Skeletal muscle tissue (tissue), 4 donors: ENCODE measurements around the gene TSC22D4. TPM values are rescaled to one million over a fixed set of nuclear protein-coding genes. Genes with fewer than 3 reads are reported as not detected.

Experiments
- H3K27ac ChIP-seq: one replicate; pipeline ENCODE4 v1.7.0; 2013; ENCODE audit warnings: mild to moderate bottlenecking, low read depth, low read length, inconsistent platforms
- H3K27me3 ChIP-seq, 3 donors: one replicate each; pipeline ENCODE4 v1.7.0; 2013; ENCODE audit warnings: low read length in 3 of 3; ENCODE audit not compliant: control insufficient read depth in 3 of 3, insufficient read depth in 3 of 3
- H3K36me3 ChIP-seq, 3 donors: one replicate each; pipeline ENCODE4 v1.7.0; 2013; ENCODE audit warnings: low read length in 3 of 3; ENCODE audit not compliant: control insufficient read depth in 3 of 3, insufficient read depth in 3 of 3
- H3K4me1 ChIP-seq, 3 donors: one replicate each; pipeline ENCODE4 v1.7.0; 2013; ENCODE audit warnings: low read length in 3 of 3, mild to moderate bottlenecking in 3 of 3; ENCODE audit not compliant: control insufficient read depth in 3 of 3, insufficient read depth in 3 of 3
- H3K4me3 ChIP-seq, 3 donors: one replicate each; pipeline ENCODE4 v1.7.0; 2013; ENCODE audit warnings: low read length in 3 of 3
- H3K9ac ChIP-seq, 3 donors: one replicate each; pipeline ENCODE4 v1.7.0; 2013; ENCODE audit warnings: low read length in 3 of 3, mild to moderate bottlenecking in 3 of 3, moderate library complexity in 2 of 3, low read depth in 1 of 3
- H3K9me3 ChIP-seq, 3 donors: one replicate each; pipeline ENCODE4 v1.7.0; 2013; ENCODE audit warnings: low read length in 3 of 3; ENCODE audit not compliant: control insufficient read depth in 3 of 3
- total RNA-seq: library from RNA; depleted of rRNA; stranded (reverse); fragments of >200 nt; gene quantifications from one replicate; pipeline ENCODE4 v1.2.3, GENCODE V29; 2014
- donor health status: Osteomylitis.

Gene TSC22D4
- total RNA-seq, 1 donor from 2014 or later, result 13.6 TPM

DNA sequence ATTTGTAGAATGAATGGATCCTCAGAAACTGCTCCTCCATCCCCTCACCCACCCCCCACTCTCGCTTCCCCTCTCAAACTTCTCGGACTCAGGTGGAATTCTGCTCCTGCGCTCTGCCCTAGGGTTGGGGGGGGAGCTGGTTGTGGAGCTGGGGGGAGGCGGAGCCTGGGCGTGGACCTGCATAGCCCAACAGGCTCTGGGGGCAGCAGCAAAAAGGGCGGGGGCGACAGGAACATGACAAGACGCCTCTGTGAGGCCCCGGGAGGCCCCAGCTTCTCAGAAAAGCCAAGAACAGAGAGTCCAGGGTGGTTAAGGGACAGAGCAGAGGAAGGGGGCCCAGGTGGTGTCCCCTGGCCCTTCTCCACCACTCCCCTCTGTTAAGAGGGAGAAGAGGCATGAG lies 3.5 kb downstream of the TSC22D4 start:
- Histone ChIP-seq H3K27ac (no peak overlapping the region), H3K9ac (peak overlapping the region in 1 of 3 donors; percentile 40), H3K4me3 (no peak overlapping the region), H3K36me3 (peaks cover 10 to 13% (median 11%) of the 10 kb centered on the region in 3 donors), H3K9me3 (no peaks in the 10 kb centered on the region), H3K27me3 (no peaks in the 10 kb centered on the region), H3K4me1 (peaks cover 24 to 27% (median 25%) of the 10 kb centered on the region in 3 donors)

DNA sequence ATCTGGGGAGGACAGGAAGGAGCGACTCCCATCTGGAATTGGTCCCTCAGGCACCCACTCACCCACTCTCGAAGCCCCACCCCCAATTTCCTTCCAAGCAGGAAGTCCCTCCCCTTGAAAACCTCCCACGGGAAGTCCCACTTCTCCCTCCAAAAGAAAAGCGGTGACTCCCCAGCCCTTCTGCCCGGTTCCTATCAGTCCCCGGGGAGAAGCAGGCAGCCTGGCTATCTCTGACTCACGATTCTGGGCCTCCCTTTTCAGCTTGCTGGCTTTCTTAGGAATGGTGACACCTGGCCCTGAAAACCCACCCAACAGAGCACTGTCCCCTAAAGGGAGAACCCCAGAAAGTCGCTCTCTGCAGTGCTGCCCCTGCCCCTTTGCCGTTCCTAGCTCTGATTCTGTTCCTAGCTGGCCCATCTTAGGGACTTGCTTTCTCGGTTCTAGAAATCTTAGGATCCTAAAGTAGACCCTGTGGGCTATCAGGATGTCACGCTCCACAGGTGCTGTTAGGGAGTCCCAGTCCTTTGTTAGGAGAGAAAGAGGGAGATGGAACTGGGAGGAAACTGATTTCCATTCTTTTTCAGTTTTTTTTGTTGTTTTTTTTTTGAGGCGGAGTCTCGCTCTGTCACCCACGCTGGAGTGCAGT lies 6.0 kb downstream of the TSC22D4 start:
- H3K4me3 ChIP-seq, result no peak overlapping the region

DNA sequence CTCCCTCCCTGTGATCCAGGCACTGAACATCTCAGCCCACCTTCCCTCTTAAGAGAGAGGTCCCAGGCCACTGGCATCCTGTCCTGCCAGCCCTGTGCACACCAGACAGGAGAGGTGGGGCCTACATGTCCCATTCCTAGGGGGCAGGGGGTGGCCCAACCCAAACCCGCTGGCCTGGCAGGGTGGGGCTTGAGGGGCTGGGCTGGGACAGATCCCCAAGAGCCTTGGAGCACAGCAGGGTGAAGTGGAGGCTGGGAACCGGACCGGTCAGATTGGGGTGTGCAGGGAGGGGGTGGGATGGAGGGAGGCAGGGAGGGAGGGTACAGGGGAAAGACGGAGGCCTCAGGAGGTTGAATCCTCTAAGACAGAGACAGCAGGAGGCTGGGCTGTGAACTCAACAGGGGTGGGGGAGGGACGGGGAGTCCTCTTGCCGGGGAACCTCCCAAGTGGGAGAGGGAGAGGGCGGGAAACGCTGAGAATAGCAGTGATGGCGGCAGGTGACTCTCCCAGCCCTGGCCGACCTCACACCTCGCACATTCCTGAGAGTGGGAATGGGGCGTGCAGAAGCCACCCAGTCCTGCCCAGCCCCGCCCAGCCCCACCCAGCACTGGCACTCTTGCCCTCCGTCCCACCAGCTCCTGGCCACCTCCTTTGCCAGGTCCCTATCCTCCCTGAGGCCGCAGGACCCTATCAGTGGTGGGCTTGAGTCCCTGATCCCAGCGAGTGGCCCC lies 6.7 kb downstream of the TSC22D4 start:
- H3K27me3 ChIP-seq, result no peaks in the 10 kb centered on the region
- no peak overlapping the region for H3K27ac ChIP-seq
- peaks cover 10 to 13% (median 13%) of the 10 kb centered on the region in 3 donors for H3K36me3 ChIP-seq
- peaks cover 17 to 25% (median 25%) of the 10 kb centered on the region in 3 donors for H3K4me1 ChIP-seq
- H3K4me3 ChIP-seq, result no peak overlapping the region
- no peaks in the 10 kb centered on the region for H3K9me3 ChIP-seq
- H3K9ac ChIP-seq, result no peak overlapping the region

More for the DNA sequence above, 6.0 kb downstream of the TSC22D4 start:
- Histone ChIP-seq H3K9ac (peak overlapping the region in 1 of 3 donors; percentile 8), H3K27me3 (no peaks in the 10 kb centered on the region), H3K36me3 (peaks cover 10 to 13% (median 11%) of the 10 kb centered on the region in 3 donors), H3K9me3 (no peaks in the 10 kb centered on the region), H3K4me1 (peaks cover 20 to 29% (median 27%) of the 10 kb centered on the region in 3 donors), H3K27ac (no peak overlapping the region)

DNA sequence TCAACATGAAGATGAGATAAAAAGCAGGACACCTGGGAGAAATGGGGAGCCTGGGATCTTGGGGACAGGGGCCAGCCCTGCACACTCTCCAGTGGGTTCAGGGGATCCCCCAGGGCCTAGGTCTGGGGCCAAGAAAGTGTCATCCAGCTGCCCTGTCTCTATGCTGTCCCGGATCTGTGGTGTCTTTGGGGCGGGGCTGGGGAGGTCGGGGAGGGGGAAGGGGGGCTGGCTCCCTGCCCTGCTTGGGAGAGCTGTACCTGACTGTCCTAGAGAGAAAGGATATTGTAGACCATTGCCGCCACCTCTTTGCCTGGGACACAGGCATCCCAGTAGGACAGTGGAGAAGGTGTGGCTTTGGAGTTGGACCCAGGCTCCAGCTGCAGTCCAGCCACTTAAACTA lies 8.0 kb downstream of the TSC22D4 start:
- Histone ChIP-seq H3K27ac (no peak overlapping the region), H3K4me3 (no peak overlapping the region), H3K4me1 (peaks cover 6 to 14% (median 13%) of the 10 kb centered on the region in 3 donors), H3K36me3 (peaks cover 7 to 11% (median 10%) of the 10 kb centered on the region in 3 donors), H3K9ac (no peak overlapping the region), H3K27me3 (no peaks in the 10 kb centered on the region), H3K9me3 (no peaks in the 10 kb centered on the region)

DNA sequence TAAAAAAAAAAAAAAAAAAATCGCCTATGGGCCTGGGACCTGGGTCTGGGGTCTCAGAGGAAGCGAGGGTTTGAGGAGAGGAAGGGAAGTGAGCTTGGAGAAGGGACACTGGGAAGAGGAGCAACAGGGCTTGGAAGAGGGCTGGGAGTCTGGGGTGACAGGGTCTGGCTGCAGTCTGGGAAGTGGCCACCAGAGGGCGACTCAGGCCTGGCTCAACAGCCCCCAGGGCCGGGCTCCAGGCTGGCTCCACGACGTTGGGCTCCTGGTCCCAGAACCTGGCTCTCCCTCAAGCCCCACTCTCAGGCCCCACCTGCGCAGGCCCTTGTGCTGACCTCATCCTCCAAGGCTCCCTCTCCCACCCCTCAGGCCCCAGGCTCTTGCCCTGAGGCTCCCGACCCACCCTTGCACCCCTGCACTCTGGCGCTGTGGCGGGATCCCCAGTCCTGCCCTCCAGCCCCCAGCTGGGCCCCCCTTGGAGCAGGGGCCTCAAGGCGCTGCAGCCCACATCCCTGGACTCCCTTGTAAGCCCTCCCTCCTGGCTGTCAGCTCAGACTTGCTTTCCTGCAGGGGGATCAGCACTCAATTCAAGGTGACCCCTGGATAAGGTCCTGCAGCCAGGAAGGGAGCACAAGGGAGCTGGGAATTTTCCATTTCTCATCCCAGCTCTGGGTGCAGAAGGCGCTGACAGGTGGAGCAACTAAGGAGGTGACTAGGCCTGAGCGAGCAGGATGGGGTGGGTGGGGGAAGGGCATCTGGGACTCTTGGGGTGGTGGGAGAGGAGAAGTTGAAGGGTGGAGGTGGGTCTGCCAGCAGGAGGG lies 9.6 kb downstream of the TSC22D4 start:
- H3K27ac ChIP-seq, result no peak overlapping the region
- H3K36me3 ChIP-seq, result peaks cover 7 to 14% (median 9%) of the 10 kb centered on the region in 3 donors
- no peaks in the 10 kb centered on the region for H3K9me3 ChIP-seq
- H3K27me3 ChIP-seq, result no peaks in the 10 kb centered on the region
- H3K4me3 ChIP-seq, result no peak overlapping the region
- H3K9ac ChIP-seq, result peak overlapping the region in 1 of 3 donors; percentile 60
- H3K4me1 ChIP-seq, result peaks cover 7 to 16% (median 15%) of the 10 kb centered on the region in 3 donors

DNA sequence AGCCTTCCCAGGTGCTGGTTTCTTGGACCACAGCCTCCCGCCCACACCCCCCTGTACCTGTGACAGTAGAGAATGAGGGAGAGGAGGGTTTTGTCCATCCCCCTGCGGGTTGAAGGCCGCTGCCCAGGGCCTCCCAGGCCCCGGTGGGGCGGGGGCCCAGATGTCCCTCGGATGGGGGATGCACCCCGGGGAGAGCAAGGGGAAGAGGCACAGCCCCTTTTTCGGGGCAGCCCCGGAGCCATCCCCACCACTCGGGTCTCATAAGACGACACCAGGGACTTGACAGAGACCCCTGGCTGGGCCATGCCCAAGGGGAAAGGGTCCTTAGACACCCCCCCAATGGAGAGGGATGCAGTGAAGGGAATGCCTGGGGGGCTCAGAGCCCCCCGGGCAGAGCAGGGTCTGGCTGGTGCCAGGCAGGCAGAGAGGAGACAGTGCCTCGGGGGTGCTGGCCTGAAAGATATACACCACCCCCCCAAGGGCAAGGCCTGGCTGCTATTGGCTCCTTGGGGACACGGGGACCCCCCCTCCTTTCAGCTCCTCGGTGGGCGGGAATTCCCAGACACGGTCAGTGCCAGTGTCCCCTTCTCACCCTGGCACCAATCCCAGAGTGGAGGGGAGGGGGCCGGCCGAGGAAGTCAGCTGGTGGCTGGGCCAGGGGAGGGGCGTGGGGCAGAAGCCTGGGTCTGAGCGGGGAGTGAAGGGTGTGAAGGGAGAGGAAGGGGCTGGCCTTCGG lies 11.2 kb downstream of the TSC22D4 start:
- Histone ChIP-seq H3K9ac (no peak overlapping the region), H3K4me1 (peaks cover 7 to 12% (median 12%) of the 10 kb centered on the region in 3 donors), H3K36me3 (peaks cover 0 to 7% (median 5%) of the 10 kb centered on the region in 3 donors)

DNA sequence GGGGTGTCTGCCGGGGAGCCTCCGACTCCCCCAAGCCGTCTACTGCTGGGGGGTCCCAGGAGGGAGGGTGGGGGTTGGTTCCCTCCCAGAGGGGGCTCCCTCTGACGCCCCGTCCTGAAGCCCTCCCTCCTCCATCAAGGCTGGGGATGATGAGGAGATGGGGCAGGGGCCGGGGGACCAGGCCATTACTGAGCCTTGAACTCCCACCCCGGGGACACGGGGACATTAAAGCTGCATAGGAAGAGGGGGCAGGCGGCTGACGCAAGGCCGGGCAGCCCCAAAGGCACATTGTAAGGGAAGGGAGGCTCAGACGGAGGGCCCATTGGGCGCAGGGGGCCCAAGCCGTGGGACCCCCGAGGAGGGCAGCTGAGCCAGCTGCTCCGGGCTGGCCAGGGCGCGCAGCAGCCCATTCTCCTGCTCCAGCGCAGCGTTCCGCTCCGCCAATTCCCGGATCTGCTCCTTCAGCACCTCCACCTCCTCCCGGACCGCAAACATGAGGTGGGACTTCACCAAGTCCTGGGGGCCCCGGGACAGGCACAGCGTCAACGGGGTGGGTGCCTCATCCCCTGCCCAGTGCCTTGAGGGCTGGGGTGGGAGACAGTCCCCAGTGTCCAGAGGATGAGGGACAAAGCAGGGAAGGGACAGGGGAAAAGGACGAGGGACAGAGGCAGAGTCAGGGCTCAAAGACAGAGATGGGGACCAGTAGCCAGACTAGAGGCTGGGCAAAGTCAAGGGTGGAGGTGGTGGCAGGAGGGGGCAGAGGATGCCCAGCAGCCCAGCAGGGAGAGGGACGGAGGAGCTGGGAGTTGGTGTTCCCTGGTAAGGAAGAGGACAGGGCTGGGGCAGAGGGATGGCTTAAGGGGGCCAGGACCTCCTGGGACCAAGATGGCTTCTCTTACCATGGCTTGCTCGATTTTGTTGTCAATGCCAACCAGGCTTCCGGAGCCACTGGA lies 12.1 kb downstream of the TSC22D4 start:
- Histone ChIP-seq H3K9me3 (no peaks in the 10 kb centered on the region), H3K27me3 (no peaks in the 10 kb centered on the region), H3K36me3 (peaks cover 0 to 5% (median 5%) of the 10 kb centered on the region in 3 donors), H3K4me3 (no peak overlapping the region), H3K9ac (no peak overlapping the region), H3K27ac (no peak overlapping the region), H3K4me1 (peaks cover 7 to 12% (median 12%) of the 10 kb centered on the region in 3 donors)

More for the DNA sequence above, 11.2 kb downstream of the TSC22D4 start:
- Histone ChIP-seq H3K27me3 (no peaks in the 10 kb centered on the region), H3K9me3 (no peaks in the 10 kb centered on the region), H3K4me3 (no peak overlapping the region), H3K27ac (no peak overlapping the region)

DNA sequence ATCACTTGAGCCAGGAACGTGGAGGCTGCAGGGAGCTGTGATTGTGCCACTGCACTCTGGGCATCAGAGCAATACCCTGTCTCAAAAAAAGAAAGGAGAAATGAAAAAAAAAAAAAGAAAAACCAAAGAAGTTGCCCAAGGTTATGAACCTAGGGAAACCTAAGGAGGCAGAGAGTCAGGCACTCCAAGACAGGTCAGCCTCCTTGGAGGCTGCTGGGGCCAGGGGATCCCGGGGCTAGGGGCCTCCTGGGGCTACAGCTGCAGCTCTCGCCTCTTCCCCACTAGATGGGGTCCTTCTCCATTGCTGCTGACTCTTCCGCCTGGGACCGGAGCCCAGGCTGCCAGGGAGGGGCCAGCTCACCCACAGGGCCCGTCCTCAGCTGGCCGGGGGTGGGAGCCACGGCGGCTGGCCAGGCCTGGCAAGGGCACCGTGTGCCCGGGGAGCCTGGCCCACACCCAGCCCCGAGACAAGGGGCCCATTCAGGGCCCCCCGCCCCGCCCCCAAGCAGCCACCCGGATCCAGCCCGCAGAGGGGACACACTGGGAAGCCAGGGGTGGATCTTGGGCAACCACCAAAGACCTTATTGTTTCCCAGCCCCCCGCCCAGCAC lies 13.2 kb downstream of the TSC22D4 start:
- peaks cover 7 to 12% (median 12%) of the 10 kb centered on the region in 3 donors for H3K4me1 ChIP-seq
- no peak overlapping the region for H3K4me3 ChIP-seq
- H3K36me3 ChIP-seq, result peaks cover 0 to 4% (median 3%) of the 10 kb centered on the region in 3 donors
- H3K27me3 ChIP-seq, result no peaks in the 10 kb centered on the region
- no peak overlapping the region for H3K27ac ChIP-seq
- H3K9me3 ChIP-seq, result no peaks in the 10 kb centered on the region
- peak overlapping the region in 1 of 3 donors; percentile 16 for H3K9ac ChIP-seq
